ENCODE results near the gene CALM1. TPM values are rescaled to one million over a fixed set of nuclear protein-coding genes. Genes with fewer than 3 reads are reported as not detected.
A peak's percentile ranks its signal among the peaks of the same experiment; 100 is the strongest.

Gene CALM1
- total and polyA plus RNA-seq, 10 of the 15 experiments (the other 5 are each of a cell fraction or from before 2014, with no cell fraction given) = 110 to 729 (median 261) TPM

DNA sequence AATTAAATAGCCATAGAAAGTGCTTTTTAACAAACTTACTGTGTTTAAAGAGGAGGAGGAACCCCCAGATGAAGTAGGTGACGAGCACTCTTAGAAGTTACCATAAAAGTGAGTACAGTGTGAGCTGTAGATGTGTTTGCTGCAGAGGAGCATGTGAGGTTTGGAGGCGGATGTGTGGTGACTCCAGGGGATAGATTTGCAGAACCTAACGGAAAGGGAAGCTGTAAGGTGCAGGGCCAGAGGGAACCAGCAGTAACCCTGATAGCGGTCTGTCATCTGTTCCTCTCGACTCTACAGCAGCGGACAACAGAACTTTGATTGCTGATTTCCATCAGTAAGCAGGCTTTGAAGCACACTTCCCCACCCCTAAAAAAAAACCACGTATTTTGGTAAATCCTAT, 5.2 kb downstream of the CALM1 start:
- H2AFZ ChIP-seq (ENCODE audit: control insufficient read depth, low read depth, low read length) = no peak overlapping the region
- peaks cover 6% of the 10 kb centered on the region for H3K4me1 ChIP-seq (ENCODE audit: control insufficient read depth, insufficient read depth, low read length)
- DNase-seq (ENCODE audit: low read depth, low spot score) (no peak), FAIRE-seq (no peak), ATAC-seq (no peak)
- no peaks in the 10 kb centered on the region for H3K9me3 ChIP-seq (replicated peaks; ENCODE audit: control insufficient read depth, insufficient read depth, low read length)
- H3K79me2 ChIP-seq (ENCODE audit: control insufficient read depth, insufficient read depth, low read length) = peaks cover 38% of the 10 kb centered on the region
- ChIA-PET POLR2A (no interaction called here), CTCF (interaction anchor here (1.7 to 6.3 kb wide), 3 partner anchors 15 to 295 kb away, joined by 6 to 49 read pairs (median 6); no protein-coding TSS in a partner anchor), RAD21 (ENCODE audit: unreplicated experiment) (no interaction called here), SMC1A (ENCODE audit: uncharacterized antibody, unreplicated experiment) (interaction anchor here (3.0 kb wide), 1 partner anchor 295 kb away, joined by 19 read pairs; no protein-coding TSS in a partner anchor)
- no peak overlapping the region for H3K27ac ChIP-seq (ENCODE audit: control insufficient read depth, insufficient read depth)
- H3K27me3 ChIP-seq (replicated peaks in 1 of 2; ENCODE audit: control insufficient read depth in 2 of 2, insufficient read depth in 2 of 2, low read length in 1 of 2) = no peaks in the 10 kb centered on the region
- peaks cover 13 to 42% of the 10 kb centered on the region in 2 experiments for H3K36me3 ChIP-seq (ENCODE audit: control insufficient read depth in 2 of 2, insufficient read depth in 2 of 2, low read length in 1 of 2)
- H3K9ac ChIP-seq (ENCODE audit: control insufficient read depth, insufficient read depth, low read length) = no peak overlapping the region
- H3K4me2 ChIP-seq (ENCODE audit: control insufficient read depth, insufficient read depth) = 0 out of 2 replicates have a peak overlapping the region, but pooled peaks have one; percentile 7
- WGBS (ENCODE audit: insufficient coverage, insufficient replicate concordance, low lambda C conversion rate, missing lambda C conversion rate) = 82% methylated on average over 7 of the region's 7 CpGs
- TF ChIP-seq RAD21 (IDR thresholded peaks at IDR 0.05; ENCODE audit: insufficient read depth, low read depth, low read length) (no peak), POLR2AphosphoS5 (IDR thresholded peaks at IDR 0.05; ENCODE audit: low read length) (peak; percentile 40; the same call in 1 of the 2 replicates)
- peaks cover 9% of the 10 kb centered on the region; the same call in 1 of the 2 replicates for H4K20me1 ChIP-seq (ENCODE audit: control insufficient read depth, insufficient read depth)
- intact Hi-C loops (cut with micrococcal nuclease; ENCODE audit: unreplicated experiment) (no loop called here), in situ Hi-C loops (cut with MboI) (loop anchor here (5.0 kb wide), 1 partner anchor 295 kb away; no protein-coding TSS in a partner anchor)
- no TSS peak for BruUV-seq (replicated peaks)
- H3K4me3 ChIP-seq = no peak overlapping the region

DNA sequence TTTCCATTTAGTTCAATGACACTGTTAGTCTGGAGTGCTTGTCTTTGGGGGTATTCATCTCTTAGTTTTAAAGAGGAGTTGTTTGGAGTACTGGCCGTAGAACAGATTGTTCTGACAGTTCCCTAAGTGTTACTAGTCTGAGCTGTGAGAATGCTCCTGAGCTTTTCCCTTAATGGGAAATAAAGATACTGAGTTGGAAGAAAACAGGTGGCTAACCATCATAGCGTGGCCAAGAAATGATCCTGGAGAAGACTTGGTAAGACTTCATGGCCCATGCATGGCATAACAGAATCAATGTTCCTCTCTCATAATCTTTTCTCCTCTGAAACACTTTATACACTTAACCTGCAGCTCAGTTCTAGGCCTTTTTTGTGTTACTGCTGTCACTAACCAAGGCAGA, 6.2 kb downstream of the CALM1 start:
- Histone ChIP-seq H3K9me3 (replicated peaks; ENCODE audit: control insufficient read depth, insufficient read depth, low read length) (no peaks in the 10 kb centered on the region), H3K4me3 (no peak overlapping the region), H4K20me1 (ENCODE audit: control insufficient read depth, insufficient read depth) (peaks cover 9% of the 10 kb centered on the region; the same call in 1 of the 2 replicates), H3K9ac (ENCODE audit: control insufficient read depth, insufficient read depth, low read length) (no peak overlapping the region), H3K36me3 (ENCODE audit: control insufficient read depth in 2 of 2, insufficient read depth in 2 of 2, low read length in 1 of 2) (peaks cover 13 to 42% of the 10 kb centered on the region in 2 experiments), H3K4me2 (ENCODE audit: control insufficient read depth, insufficient read depth) (no peak overlapping the region), H3K4me1 (ENCODE audit: control insufficient read depth, insufficient read depth, low read length) (peaks cover 6% of the 10 kb centered on the region), H3K27me3 (replicated peaks in 1 of 2; ENCODE audit: control insufficient read depth in 2 of 2, insufficient read depth in 2 of 2, low read length in 1 of 2) (no peaks in the 10 kb centered on the region), H3K79me2 (ENCODE audit: control insufficient read depth, insufficient read depth, low read length) (peaks cover 28% of the 10 kb centered on the region), H2AFZ (ENCODE audit: control insufficient read depth, low read depth, low read length) (no peak overlapping the region), H3K27ac (ENCODE audit: control insufficient read depth, insufficient read depth) (no peak overlapping the region)
- 98% methylated on average over 2 of the region's 2 CpGs for WGBS (ENCODE audit: insufficient coverage, insufficient replicate concordance, low lambda C conversion rate, missing lambda C conversion rate)
- in situ Hi-C loops (cut with MboI) (loop anchor here (5.0 kb wide), 1 partner anchor 294 kb away; no protein-coding TSS in a partner anchor), intact Hi-C loops (cut with micrococcal nuclease; ENCODE audit: unreplicated experiment) (no loop called here)
- TF ChIP-seq GATAD2B (conservative IDR thresholded peaks at IDR 0.05; ENCODE audit: low read depth) (no peak), RAD51 (IDR thresholded peaks at IDR 0.05) (no peak), NFXL1 (IDR thresholded peaks at IDR 0.05; ENCODE audit: borderline replicate concordance) (no peak)
- DNase-seq (ENCODE audit: low read depth, low spot score) = no peak
- ChIA-PET RAD21 (ENCODE audit: unreplicated experiment) (no interaction called here), SMC1A (ENCODE audit: uncharacterized antibody, unreplicated experiment) (no interaction called here), CTCF (interaction anchor here (0.6 to 6.3 kb wide), 5 partner anchors 14 to 1448 kb away, joined by 3 to 49 read pairs (median 6); no protein-coding TSS in a partner anchor), POLR2A (no interaction called here)
- FAIRE-seq = no peak
- ATAC-seq = no peak
- no TSS peak for BruUV-seq (replicated peaks)

Measured in GM12878 (cell line).